GM23338 (cell line): ENCODE data around the gene LACRT. TPM values are rescaled to one million over a fixed set of nuclear protein-coding genes. Genes with fewer than 3 reads are reported as not detected.

Source experiments
- ATAC-seq: fragments of 200-7000 bp; cut with Tn5 transposase; 3 replicates; pipeline ENCODE4 v1.9.1; 2020
- DNase-seq: peaks from one replicate; pipeline ENCODE4 v3.0.0-alpha.2; 2015; ENCODE audit warnings: low spot score
- H2AFZ ChIP-seq: fragments of 200-600 bp; sonication (generic); 2 replicates; pipeline ENCODE4 v1.8.0; 2016; ENCODE audit warnings: antibody characterized with exemption, mild to moderate bottlenecking, moderate library complexity
- H3F3A ChIP-seq: fragments of 200-600 bp; sonication (generic); replicated peaks from 2 replicates; pipeline ENCODE4 v1.8.0; 2017; ENCODE audit warnings: antibody characterized with exemption, mixed run types, low read depth
- H3K27ac ChIP-seq: fragments of 200-600 bp; sonication (generic); 2 replicates; pipeline ENCODE4 v1.6.1; 2016; ENCODE audit warnings: low read depth
- H3K27me3 ChIP-seq: fragments of 200-600 bp; sonication (generic); 2 replicates; pipeline ENCODE4 v1.8.0; 2016; ENCODE audit warnings: mild to moderate bottlenecking, mixed run types, moderate library complexity; ENCODE audit not compliant: insufficient read depth
- H3K36me3 ChIP-seq: fragments of 200-600 bp; sonication (generic); 2 replicates; pipeline ENCODE4 v1.8.0; 2016; ENCODE audit warnings: mild to moderate bottlenecking; ENCODE audit not compliant: insufficient read depth
- H3K4me1 ChIP-seq: fragments of 200-600 bp; sonication (generic); 2 replicates; pipeline ENCODE4 v1.8.0; 2016; ENCODE audit warnings: mild to moderate bottlenecking, moderate library complexity; ENCODE audit not compliant: insufficient read depth
- H3K4me2 ChIP-seq: fragments of 200-600 bp; sonication (generic); 2 replicates; pipeline ENCODE4 v1.7.1; 2017; ENCODE audit warnings: mixed run types
- H3K4me3 ChIP-seq: fragments of 200-600 bp; sonication (generic); 2 replicates; pipeline ENCODE4 v1.6.1; 2016; ENCODE audit warnings: mixed run types
- H3K79me2 ChIP-seq: fragments of 200-600 bp; sonication (generic); replicated peaks from 2 replicates; pipeline ENCODE4 v1.8.0; 2017; ENCODE audit warnings: mild to moderate bottlenecking; ENCODE audit not compliant: insufficient read depth
- H3K9me2 ChIP-seq: fragments of 200-600 bp; sonication (generic); 2 replicates; pipeline ENCODE4 v1.8.0; 2017; ENCODE audit not compliant: insufficient read depth
- H4K20me1 ChIP-seq: fragments of 200-600 bp; sonication (generic); replicated peaks from 2 replicates; pipeline ENCODE4 v1.8.0; 2017; ENCODE audit warnings: mild to moderate bottlenecking; ENCODE audit not compliant: insufficient read depth
- H3K27ac Mint-ChIP-seq: 2 replicates; pipeline ENCODE4 v1.8.0; 2020; ENCODE audit warnings: inconsistent platforms, mild to moderate bottlenecking, moderate library complexity, mixed read lengths
- H3K27me3 Mint-ChIP-seq: 3 replicates; pipeline ENCODE4 v1.8.0; 2022; ENCODE audit warnings: low read depth, mild to moderate bottlenecking, moderate library complexity, mixed read lengths, inconsistent platforms; ENCODE audit not compliant: insufficient read depth, poor library complexity
- H3K36me3 Mint-ChIP-seq: 3 replicates; pipeline ENCODE4 v1.8.0; 2021; ENCODE audit warnings: low read depth, mild to moderate bottlenecking, inconsistent platforms, moderate library complexity, mixed read lengths
- H3K4me1 Mint-ChIP-seq: 3 replicates; pipeline ENCODE4 v1.8.0; 2020; ENCODE audit warnings: mild to moderate bottlenecking, inconsistent platforms, mixed read lengths
- H3K4me3 Mint-ChIP-seq: 3 replicates; pipeline ENCODE4 v1.8.0; 2021; ENCODE audit warnings: moderate library complexity, mild to moderate bottlenecking, inconsistent platforms, mixed read lengths
- H3K9me3 Mint-ChIP-seq: 3 replicates; pipeline ENCODE4 v1.8.0; 2020; ENCODE audit warnings: moderate library complexity, mild to moderate bottlenecking, inconsistent platforms, mixed read lengths
- CTCF ChIP-seq, 2 experiments: fragments of 200-600 bp in 1 of 2; sonication (generic) in 1 of 2; conservative IDR thresholded peaks; 2 replicates each; pipeline versions ENCODE4 v1.5.1 to v1.6.1; 2016 to 2017; ENCODE audit warnings: antibody characterized with exemption in 2 of 2, low read depth in 2 of 2, mild to moderate bottlenecking in 2 of 2, moderate library complexity in 1 of 2
- ETS1 ChIP-seq: IDR thresholded peaks from 2 replicates; pipeline ENCODE4 v1.6.1; 2016; ENCODE audit warnings: antibody characterized with exemption
- NANOG ChIP-seq: IDR thresholded peaks from 2 replicates; pipeline ENCODE4 v1.6.1; 2016; ENCODE audit warnings: antibody characterized with exemption, borderline replicate concordance
- STAT1 ChIP-seq: IDR thresholded peaks from one replicate; pipeline ENCODE4 v1.6.1; 2016; ENCODE audit warnings: antibody characterized with exemption; ENCODE audit not compliant: unreplicated experiment
- ZNF114 ChIP-seq: fragments of 250-450 bp; sonication (Bioruptor Pico); IDR thresholded peaks from 2 replicates; pipeline ENCODE4 v1.5.0; 2020; ENCODE audit warnings: mild to moderate bottlenecking, moderate library complexity
- ZNF331 ChIP-seq: fragments of 250-450 bp; sonication (Bioruptor Pico); IDR thresholded peaks from 2 replicates; pipeline ENCODE4 v1.5.0; 2020; ENCODE audit warnings: low read depth, mild to moderate bottlenecking, moderate library complexity
- ZNF462 ChIP-seq: fragments of 250-450 bp; sonication (Bioruptor Pico); IDR thresholded peaks from 2 replicates; pipeline ENCODE4 v1.5.0; 2020; ENCODE audit warnings: mild to moderate bottlenecking, moderate library complexity
- polyA plus RNA-seq: library from polyadenylated mRNA; unstranded; fragments of >200 nt; fragmentation: Nextera tagmentation; extraction: Ambion mirVana; gene quantifications from 2 replicates; pipeline ENCODE4 v1.2.1, GENCODE V29; 2016
- total RNA-seq: library from RNA; depleted of rRNA; stranded (reverse); fragments of >200 nt; shearing (Covaris generic); gene quantifications from 2 replicates; pipeline ENCODE4 v1.2.3, GENCODE V29; 2014

Gene LACRT
- total and polyA plus RNA-seq, 2 experiments from 2014 or later: not detected

- TF ChIP-seq ZNF462 (CRISPR knock-in tag): no peak
Observed at GRCh38 chr12:54601841-54602240, 32.9 kb downstream of the LACRT start (continued).

- H3K36me3 Mint-ChIP-seq: no peaks in the 10 kb centered on the region
- Histone ChIP-seq H3K4me3 (no peak overlapping the region), H3K9me2 (no peaks in the 10 kb centered on the region), H3K4me1 (no peaks in the 10 kb centered on the region; the same call in 1 of the 2 replicates), H3K4me2 (no peak overlapping the region), H3F3A (no peaks in the 10 kb centered on the region), H2AFZ (no peak overlapping the region), H3K27me3 (peaks cover 17% of the 10 kb centered on the region; the same call in 1 of the 2 replicates), H3K36me3 (no peaks in the 10 kb centered on the region), H4K20me1 (no peaks in the 10 kb centered on the region), H3K79me2 (no peaks in the 10 kb centered on the region), H3K27ac (no peak overlapping the region)
- no peaks in the 10 kb centered on the region for H3K9me3 Mint-ChIP-seq
- ATAC-seq (no peak), DNase-seq (no peak)
- no peak overlapping the region for H3K4me3 Mint-ChIP-seq
- no peak for TF ChIP-seq STAT1
- no peak for TF ChIP-seq ETS1
- no peak for TF ChIP-seq ZNF331 (CRISPR knock-in tag)
- no peak for TF ChIP-seq NANOG
- no peak for TF ChIP-seq ZNF114 (CRISPR knock-in tag)
- TF ChIP-seq CTCF (conservative IDR thresholded peaks at IDR 0.05; ENCODE audit: low read depth in 2 of 2): no peak
- peaks cover 17% of the 10 kb centered on the region for H3K27me3 Mint-ChIP-seq
- H3K27ac Mint-ChIP-seq: no peak overlapping the region
- H3K4me1 Mint-ChIP-seq: peaks cover 6% of the 10 kb centered on the region
Observed at GRCh38 chr12:54598970-54599369, 35.7 kb downstream of the LACRT start.
